GM20000 (cell line): ENCODE data around the gene RPS26.
A peak's percentile ranks its signal among the peaks of the same experiment; 100 is the strongest.
"Not testable (repeated sequence)": the region's sequence is repeated elsewhere in the genome, so short reads cannot be mapped to it uniquely, and the experiment has no call there.

ENCODE experiments used
- DNase-seq: peaks from one replicate; pipeline ENCODE4 v3.0.0; 2012; ENCODE audit warnings: low spot score
- TF ChIP-seq, protein P1 (sequence below): IDR thresholded peaks from 2 replicates; pipeline ENCODE4 v1.5.1; 2012; ENCODE audit warnings: mild to moderate bottlenecking, control low read depth; ENCODE audit errors: extremely low read depth, missing control alignments

RPS26 gene

DNA sequence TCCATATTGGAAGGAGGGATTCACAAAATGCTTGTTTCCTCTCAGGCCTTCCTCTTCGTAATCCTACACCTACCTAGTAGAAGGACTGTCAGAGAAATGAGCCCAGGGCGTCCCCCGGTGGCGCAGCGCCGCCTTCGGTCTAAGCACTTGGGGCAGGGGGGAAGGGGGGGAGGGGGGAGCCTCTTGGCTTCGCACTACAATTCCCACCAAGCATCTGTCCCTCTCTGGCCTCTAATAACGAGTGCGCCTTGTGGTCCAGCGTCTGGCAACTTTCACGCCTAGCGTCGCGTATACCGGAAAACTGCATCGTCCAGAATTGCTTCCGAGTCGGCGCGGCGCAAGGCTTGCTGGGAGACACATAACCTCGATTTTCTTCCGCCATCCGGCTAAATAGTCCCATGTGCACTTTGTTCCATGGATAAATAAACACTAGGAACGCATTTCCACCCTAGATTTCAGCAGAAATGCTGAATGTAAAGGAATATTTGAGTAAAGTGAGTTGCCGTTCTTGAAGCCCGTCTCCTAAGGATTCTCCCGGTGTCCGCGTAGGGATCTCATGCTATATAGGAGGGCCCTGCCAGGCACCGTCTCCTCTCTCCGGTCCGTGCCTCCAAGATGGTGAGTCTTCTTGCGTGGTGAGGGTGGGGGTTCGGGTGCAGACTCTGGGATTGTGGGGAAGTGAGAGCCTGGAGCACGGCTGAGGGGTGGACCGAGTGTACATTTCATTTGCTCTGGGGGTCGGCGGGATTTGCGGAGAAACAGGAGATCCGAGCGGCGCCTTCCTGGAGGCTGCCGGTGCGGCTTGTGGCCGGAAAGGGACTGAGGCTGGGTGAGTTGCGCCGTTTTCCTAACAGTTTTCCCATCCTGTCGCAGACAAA is at the start of gene RPS26:
Gene RPS26 (plus strand): TSS at position 367 of the 878 bp plus-strand sequence. CDS start 249 bp downstream, at position 616.
- TF ChIP-seq, protein P1, sequence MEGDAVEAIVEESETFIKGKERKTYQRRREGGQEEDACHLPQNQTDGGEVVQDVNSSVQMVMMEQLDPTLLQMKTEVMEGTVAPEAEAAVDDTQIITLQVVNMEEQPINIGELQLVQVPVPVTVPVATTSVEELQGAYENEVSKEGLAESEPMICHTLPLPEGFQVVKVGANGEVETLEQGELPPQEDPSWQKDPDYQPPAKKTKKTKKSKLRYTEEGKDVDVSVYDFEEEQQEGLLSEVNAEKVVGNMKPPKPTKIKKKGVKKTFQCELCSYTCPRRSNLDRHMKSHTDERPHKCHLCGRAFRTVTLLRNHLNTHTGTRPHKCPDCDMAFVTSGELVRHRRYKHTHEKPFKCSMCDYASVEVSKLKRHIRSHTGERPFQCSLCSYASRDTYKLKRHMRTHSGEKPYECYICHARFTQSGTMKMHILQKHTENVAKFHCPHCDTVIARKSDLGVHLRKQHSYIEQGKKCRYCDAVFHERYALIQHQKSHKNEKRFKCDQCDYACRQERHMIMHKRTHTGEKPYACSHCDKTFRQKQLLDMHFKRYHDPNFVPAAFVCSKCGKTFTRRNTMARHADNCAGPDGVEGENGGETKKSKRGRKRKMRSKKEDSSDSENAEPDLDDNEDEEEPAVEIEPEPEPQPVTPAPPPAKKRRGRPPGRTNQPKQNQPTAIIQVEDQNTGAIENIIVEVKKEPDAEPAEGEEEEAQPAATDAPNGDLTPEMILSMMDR: peak; percentile 50
- DNase-seq: peak; percentile 86

DNA sequence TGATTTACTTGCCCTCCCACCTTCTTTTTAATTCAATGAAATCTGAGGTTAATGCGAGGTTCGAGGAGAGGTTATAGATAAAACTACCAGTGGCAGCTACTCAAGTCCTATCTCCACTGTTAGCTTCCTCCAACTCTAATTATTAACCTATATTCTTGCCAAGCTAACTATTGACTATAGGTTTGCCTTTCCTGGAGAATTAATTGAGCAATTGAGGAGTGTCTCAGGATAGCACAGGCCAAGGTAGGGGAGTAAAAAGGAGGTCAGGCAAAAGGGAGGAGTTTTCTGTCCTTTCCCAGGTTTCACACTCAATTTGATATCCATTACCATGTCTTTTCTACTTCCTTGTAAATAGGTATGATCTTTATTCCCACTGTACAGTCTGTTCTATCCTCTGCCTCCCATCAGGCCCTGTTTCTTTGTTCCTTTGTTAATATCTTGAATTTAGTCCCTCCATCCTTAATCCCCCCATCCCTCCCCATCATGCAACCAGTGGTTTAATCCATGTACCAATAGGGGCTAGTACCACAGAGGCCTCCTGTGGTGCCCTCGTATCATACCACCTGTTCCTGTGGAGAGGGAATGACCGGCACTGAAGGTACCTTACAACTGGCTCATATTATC is 48.4 kb upstream of the RPS26 start:
- no peak for DNase-seq
- TF ChIP-seq, protein P1: no peak

DNA sequence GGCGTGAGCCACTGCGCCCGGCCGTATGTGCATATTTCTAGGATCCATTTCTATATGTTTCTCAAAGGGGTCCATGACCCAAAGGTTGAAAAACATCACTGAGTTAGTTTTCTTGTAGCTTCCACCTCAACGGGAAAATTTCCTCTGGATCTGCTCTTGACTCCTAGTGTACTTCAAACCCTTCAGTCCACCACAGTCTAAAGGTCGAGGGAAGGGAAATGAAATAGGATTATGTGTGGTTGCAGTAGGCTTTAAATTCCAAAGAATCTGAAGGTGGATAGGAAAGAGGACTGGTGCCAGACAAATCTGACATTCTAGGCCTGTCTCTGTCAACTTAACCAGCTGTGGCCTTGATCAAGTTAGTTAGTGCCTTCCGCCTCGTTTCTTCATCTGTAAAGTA is 46.4 kb upstream of the RPS26 start:
- TF ChIP-seq, protein P1: no peak
- DNase-seq: no peak

DNA sequence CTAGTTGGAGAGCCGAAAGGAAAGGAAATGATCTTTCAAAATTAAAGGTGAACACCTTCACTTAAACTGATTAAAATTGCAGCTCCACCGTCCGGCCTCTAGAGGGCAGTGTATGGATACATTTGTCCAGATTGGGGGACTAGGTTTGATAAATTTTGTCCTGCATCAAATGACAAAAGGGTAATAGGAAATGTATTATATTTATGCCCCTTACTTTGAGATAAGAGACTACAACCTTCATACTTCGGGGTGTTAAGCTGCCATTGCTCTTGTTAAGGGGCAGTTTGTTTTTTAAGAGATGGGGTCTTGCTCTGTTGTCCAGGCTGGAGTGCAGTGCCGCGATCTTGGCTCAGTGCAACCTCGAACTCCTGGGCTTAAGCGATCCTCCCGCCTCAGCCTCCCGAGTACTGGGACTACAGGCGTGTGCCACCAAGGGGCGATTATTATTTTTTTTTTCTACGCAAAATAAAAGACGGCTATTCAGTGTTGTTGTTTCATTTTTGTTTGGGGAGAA is 45.5 kb upstream of the RPS26 start:
- TF ChIP-seq, protein P1: peak; percentile 70
- peak; percentile 69 for DNase-seq

DNA sequence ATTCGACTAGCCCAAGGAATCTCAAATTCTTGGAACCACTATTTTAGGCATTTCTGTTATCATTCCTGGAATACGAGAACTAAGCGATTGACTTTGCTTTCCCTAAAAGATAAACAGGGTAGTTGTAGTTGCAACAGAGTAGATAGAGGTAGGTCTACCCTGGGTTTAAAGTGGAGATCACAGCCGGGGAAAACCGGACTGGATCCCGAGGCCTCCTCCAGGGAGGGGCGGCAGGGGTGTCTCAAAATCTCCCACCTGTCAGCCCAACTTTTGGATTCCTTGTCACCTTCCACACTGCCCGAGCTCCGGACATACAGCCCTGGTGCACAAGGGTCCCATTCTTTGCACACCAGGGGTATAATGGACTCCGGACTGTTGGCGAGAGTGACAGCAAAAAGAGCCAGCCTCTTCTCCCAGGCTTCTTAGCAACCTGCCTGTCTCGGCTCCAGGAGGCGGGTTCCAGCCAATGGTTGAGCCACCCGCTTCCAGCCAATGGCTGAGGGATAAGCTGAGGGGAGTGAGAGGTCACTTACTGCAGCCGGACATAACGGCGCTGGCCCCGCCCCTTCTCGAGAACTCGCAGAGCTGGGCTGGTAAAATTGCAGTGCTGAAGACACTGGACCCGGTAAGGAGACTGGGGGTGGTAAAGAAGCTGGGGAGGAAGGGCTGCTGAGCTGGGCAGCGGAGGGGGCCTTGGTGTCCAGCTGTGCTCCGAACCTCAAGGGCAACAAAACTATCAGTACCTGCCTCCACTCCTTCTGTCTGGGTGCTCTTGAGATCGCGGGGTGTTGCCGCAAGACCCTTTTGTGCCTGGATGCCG is 44.8 kb upstream of the RPS26 start, which contains the start of gene SUOX:
Gene SUOX (plus strand): TSS at position 562 of the 820 bp plus-strand sequence. CDS start 4,946 bp downstream, outside the sequence.
- TF ChIP-seq, protein P1: no peak
- peak; percentile 98 for DNase-seq

DNA sequence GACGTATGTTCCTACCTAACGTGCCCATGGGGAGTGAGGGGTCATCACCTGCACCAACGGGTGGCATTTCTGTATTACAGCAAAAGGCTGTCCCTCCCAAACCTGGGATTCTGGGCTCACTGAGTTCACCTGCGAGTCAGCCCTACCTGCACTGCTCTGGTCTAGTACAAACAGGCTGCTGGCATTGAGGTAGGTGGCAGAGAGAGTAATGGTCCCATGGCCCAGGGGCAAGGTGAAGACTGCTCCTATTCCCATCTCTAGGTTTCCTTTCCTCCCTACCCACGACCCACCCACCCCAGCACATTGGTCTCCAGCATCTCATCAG is 44.2 kb upstream of the RPS26 start:
- DNase-seq: no peak
- TF ChIP-seq, protein P1: no peak

DNA sequence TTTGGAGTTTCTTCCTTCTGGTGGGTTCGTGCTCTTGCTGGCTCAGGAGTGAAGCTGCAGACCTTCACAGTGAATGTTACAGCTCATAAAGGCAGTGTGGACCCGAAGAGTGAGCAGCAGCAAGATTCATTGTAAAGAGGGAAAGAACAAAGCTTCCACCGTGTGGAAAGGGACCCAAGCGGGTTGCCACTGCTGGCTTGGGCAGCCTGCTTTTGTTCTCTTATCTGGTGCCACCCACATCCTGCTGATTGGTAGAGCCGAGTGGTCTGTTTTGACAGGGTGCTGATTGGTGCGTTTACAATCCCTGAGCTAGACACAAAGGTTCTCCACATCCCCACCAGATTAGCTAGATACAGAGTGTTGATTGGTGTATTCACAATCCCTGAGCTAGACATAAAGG is 42.2 kb upstream of the RPS26 start:
- not testable (repeated sequence) for DNase-seq

DNA sequence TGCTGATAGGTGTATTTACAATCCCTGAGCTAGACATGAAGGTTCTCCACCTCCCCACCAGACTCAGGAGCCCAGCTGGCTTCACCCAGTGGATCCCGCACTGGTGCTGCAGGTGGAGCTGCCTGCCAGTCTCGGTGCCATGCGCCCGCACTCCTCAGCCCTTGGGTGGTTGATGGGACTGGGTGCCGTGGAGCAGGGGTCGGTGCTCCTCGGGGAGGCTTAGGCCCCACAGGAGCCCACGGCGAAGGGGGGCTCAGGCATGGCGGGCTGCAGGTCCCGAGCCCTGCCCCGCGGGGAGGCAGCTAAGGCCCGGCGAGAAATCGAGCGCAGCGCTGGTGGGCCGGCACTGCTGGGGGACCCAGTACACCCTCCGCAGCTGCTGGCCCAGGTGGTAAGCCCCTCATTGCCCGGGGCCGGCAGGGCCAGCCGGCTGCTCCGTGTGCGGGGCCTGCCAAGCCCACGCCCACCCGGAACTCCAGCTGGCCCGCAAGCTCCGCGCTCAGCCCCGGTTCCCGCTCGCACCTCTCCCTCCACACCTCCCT is 41.6 kb upstream of the RPS26 start:
- DNase-seq: not testable (repeated sequence)
